ENCODE measurements around the gene TTC13. TPM values are rescaled to one million over a fixed set of nuclear protein-coding genes. Genes with fewer than 3 reads are reported as not detected.
A peak's percentile ranks its signal among the peaks of the same experiment; 100 is the strongest.

Gene TTC13
- total RNA-seq, 1 donor from 2014 or later: 19.5 TPM

- H3K27me3 Mint-ChIP-seq (ENCODE audit: unreplicated experiment): no peaks in the 10 kb centered on the region
- peaks cover 32% of the 10 kb centered on the region for H3K4me1 Mint-ChIP-seq (ENCODE audit: unreplicated experiment)
- TF ChIP-seq CTCF (IDR thresholded peaks at IDR 0.05): no peak
- peaks cover 4% of the 10 kb centered on the region for H3K36me3 Mint-ChIP-seq (ENCODE audit: unreplicated experiment)
- H3K27ac Mint-ChIP-seq (ENCODE audit: unreplicated experiment): peak overlapping the region; percentile 0
- H3K4me3 Mint-ChIP-seq (ENCODE audit: unreplicated experiment): no peak overlapping the region
- no peak for DNase-seq (ENCODE audit: extremely low spot score, unreplicated experiment)
- no peaks in the 10 kb centered on the region for H3K9me3 Mint-ChIP-seq (ENCODE audit: unreplicated experiment)
These were observed 38.7 kb downstream of the TTC13 start for GRCh38 chr1:230939806-230940489.

- DNase-seq (ENCODE audit: extremely low spot score, unreplicated experiment): no peak
- H3K27me3 Mint-ChIP-seq (ENCODE audit: unreplicated experiment): no peaks in the 10 kb centered on the region
- no peak for TF ChIP-seq CTCF (IDR thresholded peaks at IDR 0.05)
- no peak overlapping the region for H3K4me3 Mint-ChIP-seq (ENCODE audit: unreplicated experiment)
- H3K4me1 Mint-ChIP-seq (ENCODE audit: unreplicated experiment): peaks cover 32% of the 10 kb centered on the region
- no peaks in the 10 kb centered on the region for H3K9me3 Mint-ChIP-seq (ENCODE audit: unreplicated experiment)
- H3K27ac Mint-ChIP-seq (ENCODE audit: unreplicated experiment): no peak overlapping the region
- peaks cover 7% of the 10 kb centered on the region for H3K36me3 Mint-ChIP-seq (ENCODE audit: unreplicated experiment)
These were observed 39.7 kb downstream of the TTC13 start for GRCh38 chr1:230938924-230939368.

GRCh38 chr1:230937371-230937770, 41.3 kb downstream of the TTC13 start:
- TF ChIP-seq CTCF (IDR thresholded peaks at IDR 0.05): no peak
- H3K27ac Mint-ChIP-seq (ENCODE audit: unreplicated experiment): peak overlapping the region; percentile 74

GRCh38 chr1:230936475-230936874, 42.2 kb downstream of the TTC13 start:
- no peak overlapping the region for H3K4me3 Mint-ChIP-seq (ENCODE audit: unreplicated experiment)
- no peaks in the 10 kb centered on the region for H3K27me3 Mint-ChIP-seq (ENCODE audit: unreplicated experiment)
- H3K4me1 Mint-ChIP-seq (ENCODE audit: unreplicated experiment): peaks cover 30% of the 10 kb centered on the region
- H3K9me3 Mint-ChIP-seq (ENCODE audit: unreplicated experiment): no peaks in the 10 kb centered on the region
- H3K27ac Mint-ChIP-seq (ENCODE audit: unreplicated experiment): no peak overlapping the region
- H3K36me3 Mint-ChIP-seq (ENCODE audit: unreplicated experiment): peaks cover 7% of the 10 kb centered on the region
- TF ChIP-seq CTCF (IDR thresholded peaks at IDR 0.05): no peak
- DNase-seq (ENCODE audit: extremely low spot score, unreplicated experiment): no peak

More at GRCh38 chr1:230937371-230937770, 41.3 kb downstream of the TTC13 start:
- DNase-seq (ENCODE audit: extremely low spot score, unreplicated experiment): no peak
- peaks cover 7% of the 10 kb centered on the region for H3K36me3 Mint-ChIP-seq (ENCODE audit: unreplicated experiment)
- H3K9me3 Mint-ChIP-seq (ENCODE audit: unreplicated experiment): no peaks in the 10 kb centered on the region
- peaks cover 30% of the 10 kb centered on the region for H3K4me1 Mint-ChIP-seq (ENCODE audit: unreplicated experiment)
- peak overlapping the region; percentile 16 for H3K4me3 Mint-ChIP-seq (ENCODE audit: unreplicated experiment)
- H3K27me3 Mint-ChIP-seq (ENCODE audit: unreplicated experiment): no peaks in the 10 kb centered on the region

GRCh38 chr1:230935852-230936251, 42.8 kb downstream of the TTC13 start:
- Mint-ChIP-seq H3K36me3 (ENCODE audit: unreplicated experiment) (peaks cover 7% of the 10 kb centered on the region), H3K27me3 (ENCODE audit: unreplicated experiment) (no peaks in the 10 kb centered on the region), H3K4me3 (ENCODE audit: unreplicated experiment) (no peak overlapping the region), H3K27ac (ENCODE audit: unreplicated experiment) (no peak overlapping the region), H3K4me1 (ENCODE audit: unreplicated experiment) (peaks cover 29% of the 10 kb centered on the region), H3K9me3 (ENCODE audit: unreplicated experiment) (no peaks in the 10 kb centered on the region)
- DNase-seq (ENCODE audit: extremely low spot score, unreplicated experiment): no peak
- no peak for TF ChIP-seq CTCF (IDR thresholded peaks at IDR 0.05)

All from osteocyte (in vitro differentiated cells).